Activated T-cell treated with anti-CD3 and anti-CD28 coated beads, Interleukin-2, amount 50 U/mL, for 1 hour (primary cell): Measurements from ENCODE around the gene NDRG4.
A peak's percentile ranks its signal among the peaks of the same experiment; 100 is the strongest.

Experiments used
- DNase-seq: peaks from one replicate; pipeline ENCODE4 v3.0.0-alpha.2; 2020

Gene NDRG4

DNA sequence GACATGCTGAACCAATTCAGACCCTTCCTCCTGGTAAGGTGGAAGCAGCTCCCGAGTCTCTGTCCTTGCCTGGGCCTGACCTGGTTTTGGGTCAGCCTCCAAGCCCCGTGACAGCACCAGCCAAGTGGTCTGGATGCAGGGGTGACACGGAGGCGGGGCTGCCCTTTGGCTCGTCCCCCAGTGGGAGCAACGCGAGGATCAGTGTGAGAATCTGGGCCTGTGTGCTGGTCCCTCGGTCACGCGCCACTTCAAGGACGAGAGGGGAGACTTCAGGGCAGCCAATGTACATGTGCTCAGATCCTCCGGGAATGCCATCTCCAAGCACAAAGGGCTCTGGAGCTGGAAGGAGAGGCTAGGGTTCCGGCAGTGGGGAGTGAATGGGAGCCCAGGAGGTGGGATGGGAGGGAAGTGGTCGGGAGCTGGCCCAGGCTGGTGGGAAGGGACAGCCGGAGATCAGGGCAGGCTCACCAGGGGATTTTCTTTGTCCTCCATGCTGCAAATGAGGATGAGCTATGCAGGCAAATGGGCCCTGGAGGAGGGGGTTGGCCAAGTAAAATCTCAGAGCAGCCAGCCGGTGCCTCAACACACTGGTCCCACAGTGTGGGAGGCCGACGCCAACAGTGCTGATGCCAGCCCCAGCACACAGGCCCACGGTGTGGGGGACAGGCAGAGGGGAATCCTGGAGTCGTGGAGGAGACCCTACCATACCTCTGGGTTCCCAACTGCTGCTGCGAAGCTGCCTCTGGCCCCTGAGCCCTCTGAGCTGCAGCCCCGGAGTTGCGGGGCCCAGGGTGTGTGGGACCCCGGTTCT is 4.2 kb upstream of the NDRG4 start:
- no peak for DNase-seq

DNA sequence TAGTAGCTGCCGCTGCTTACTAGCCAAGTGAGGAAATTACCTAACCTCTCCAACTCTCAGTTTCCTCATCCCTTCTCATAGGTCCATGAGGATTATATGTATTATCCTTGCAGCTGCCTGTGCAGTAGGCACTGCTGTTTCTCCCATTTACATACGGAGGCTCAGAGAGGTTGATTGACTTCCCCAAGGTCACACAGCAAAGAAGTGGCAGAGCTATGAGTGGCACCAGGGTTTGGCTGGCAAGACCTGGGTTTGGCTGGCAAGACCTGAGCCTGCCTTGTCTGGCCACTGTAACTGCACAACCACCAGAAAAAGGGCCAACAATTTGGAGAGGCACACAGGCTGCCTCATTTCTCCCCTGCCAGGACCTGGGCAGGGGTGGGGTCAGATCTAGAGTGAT is 2.5 kb upstream of the NDRG4 start:
- no peak for DNase-seq

DNA sequence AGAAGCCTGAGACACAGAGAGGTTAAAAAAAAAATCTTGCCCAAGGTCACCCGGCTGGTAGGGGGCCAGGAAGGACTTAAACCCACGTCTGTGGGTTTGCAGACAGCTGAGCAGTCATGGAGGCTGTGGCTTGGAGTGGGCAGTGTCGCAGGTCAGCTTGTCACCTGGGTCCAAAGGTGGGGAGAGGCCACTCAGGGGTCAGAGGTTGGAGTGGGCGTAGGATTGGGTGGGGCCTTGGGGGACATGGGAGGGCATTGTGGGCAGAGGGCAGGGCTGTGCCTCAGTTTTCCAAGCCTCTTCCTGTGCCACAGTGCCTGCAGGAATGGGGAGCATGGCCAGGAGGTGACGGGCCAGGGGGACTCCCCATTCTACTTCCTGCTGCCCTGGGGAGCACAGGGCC is 2.0 kb upstream of the NDRG4 start:
- DNase-seq, result no peak

DNA sequence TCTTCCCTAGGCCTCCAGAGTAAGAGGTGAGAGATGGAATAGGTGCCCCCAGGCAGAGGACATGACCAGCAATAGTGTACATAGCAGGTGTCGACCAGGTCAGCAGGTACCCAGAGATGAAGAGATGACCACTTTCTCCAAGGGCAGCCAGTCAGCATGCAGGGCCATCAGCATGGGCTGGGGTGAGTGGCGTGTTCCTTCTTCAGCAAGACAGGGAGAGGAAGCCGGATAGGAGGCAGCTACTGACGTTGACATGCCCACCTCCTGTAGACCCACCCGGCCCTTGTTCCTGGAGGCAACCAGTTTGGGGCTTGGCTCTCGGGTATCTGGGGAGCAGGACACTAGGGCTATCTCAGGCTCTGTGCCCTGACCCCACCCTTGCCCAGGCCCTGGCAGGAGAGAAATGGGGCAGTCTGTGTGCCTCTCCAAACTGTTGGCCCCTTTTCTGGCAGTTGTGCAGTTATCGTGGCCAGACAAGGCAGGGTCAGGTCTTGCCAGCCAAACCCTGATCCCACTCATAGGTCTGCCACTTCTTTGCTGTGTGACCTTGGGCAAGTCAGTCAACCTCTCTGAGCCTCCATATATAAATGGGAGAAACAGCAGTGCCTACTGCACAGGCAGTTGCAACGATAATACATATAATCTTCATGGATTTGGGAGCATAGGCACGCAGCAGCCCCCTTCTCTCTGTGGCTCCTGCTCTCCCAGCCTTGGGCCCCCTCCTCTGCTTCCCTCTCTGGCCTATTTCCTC is 1.4 kb upstream of the NDRG4 start:
- DNase-seq, result no peak

DNA sequence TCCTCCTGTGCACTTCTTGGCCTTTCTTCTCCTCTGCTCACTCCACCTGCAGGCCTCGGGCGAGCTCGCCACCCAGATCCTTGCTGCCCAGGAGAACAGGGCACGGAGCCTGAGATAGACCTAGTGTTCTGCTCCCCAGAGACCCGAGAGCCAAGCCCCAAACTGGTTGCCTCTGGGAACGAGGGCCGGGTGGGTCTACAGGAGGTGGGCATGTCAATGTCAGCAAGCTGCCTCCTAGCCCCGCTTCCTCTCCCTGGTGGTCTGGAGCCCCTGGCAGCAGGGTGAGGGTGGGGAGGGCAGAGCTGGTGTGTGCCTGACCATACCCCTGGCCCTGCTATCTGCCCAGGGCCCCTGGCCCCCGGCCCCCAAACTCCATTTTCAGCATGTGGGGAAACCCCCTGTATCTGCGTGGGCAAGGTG is 841 bp upstream of the NDRG4 start:
- DNase-seq, result no peak

DNA sequence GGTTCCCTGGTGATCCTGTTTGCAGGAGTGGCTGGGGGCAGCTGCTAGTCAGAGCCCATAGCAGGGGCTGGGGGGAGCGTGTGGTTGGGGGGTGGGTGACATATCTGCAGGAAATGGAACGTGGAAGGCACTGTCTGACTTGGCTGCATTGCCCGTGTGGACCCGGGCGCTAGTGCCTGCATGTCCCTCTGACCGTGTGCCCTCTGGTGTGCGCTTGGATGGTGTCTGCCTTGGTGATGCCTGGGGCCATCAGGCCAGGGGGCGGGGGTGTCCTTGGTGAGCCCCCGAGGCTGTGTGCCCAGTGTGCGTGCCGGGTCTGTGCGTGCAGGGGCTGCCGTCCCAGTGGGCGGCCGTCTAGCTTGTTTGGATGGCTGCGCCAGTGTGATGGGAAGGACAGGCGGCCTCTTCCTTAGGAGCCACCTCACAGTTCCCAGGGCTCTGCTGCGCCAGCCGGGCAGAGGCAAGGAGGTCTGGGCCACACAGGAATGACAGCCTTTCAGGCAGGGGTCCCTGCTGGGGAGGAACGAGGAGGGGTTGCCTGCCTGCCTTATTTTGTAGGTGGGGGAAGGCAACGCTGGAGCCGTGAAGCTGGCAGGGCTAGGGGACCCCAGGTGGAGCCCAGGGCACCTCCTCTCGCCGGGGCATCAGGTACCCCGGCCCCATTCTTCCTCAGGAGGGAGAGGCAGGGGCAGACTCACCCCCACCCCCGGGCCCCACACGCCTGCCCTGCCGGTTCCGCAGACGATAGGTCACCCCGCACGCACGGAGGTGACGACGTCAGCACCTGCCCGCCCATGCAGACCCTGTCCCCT is 693 bp downstream of the NDRG4 start:
- no peak for DNase-seq

DNA sequence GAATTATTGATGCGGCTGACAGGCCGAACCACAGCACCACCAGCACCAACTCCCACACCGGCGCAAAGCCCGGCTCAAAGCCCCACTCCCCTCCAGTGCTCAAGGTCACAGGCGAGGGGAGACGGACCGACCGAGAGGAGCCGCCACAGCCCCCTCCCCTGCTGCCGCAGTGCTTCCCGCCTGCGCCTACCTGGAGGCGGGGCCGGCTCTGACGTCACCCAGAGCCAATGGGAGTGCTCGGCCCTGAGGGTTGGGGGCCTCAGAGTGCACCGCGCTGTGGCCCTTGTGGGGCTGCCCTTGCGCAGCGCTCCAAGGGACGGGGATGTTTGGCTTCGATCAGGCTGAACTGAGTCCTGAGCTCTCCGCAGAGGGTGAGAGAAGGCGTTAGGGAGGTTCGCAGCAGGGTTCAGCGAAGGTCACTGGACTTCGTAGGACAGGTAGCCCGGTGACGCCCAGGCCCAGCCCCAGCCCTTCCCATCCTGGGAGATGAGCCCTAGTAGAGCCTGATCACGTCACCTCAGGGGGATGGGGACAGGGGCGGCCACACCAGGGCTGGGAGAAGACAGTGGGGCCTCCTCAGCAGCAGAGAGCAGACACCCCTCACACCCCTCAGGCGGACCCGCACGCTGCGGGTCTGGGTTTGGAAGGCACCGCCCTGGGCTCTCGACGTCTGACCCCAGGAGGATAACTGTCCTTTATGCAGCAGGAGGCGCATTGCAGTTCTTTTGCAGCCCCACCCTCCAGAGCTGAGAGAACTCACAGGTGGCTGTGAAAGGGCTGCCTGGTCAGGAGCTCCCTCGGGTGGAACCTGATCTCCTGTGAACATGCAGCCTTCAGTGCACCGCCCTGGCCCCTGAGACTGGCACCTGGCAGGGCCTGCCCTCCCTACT is 1.5 kb downstream of the NDRG4 start:
- DNase-seq, result peak; percentile 64

DNA sequence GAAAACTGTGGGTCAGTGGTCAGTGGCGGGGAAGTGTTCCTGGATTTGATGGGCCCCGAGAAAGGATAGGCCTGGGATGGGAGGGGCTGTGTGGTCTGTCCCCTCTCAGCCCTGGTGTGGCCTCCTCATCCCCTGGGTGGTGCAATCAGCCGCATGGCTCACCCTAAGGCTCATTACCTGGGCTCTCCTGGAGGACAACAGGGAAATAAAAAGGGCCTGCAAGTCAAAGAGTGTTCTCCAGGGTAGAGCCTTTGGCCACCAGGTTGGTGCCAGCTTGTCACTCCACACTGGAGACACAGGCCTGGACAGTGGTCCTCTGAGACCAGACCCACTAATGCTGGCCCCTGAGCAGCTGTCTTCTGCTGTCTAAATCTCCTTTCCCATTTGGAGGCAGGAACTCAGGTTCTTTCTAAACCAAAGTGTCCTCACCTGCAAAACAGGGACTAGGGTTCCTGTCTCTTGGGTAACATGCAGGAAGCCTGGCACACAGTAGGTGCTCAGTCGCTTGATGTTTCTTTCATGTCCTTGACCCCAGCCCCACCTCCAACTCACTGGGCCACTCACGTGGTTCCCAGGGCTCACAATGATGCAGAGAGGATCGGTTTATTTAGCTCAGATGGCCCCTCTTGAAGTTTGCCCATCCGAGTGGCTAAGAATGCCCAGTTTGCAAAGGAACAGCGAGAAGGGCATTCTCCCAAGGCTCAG is 2.4 kb downstream of the NDRG4 start:
- no peak for DNase-seq

DNA sequence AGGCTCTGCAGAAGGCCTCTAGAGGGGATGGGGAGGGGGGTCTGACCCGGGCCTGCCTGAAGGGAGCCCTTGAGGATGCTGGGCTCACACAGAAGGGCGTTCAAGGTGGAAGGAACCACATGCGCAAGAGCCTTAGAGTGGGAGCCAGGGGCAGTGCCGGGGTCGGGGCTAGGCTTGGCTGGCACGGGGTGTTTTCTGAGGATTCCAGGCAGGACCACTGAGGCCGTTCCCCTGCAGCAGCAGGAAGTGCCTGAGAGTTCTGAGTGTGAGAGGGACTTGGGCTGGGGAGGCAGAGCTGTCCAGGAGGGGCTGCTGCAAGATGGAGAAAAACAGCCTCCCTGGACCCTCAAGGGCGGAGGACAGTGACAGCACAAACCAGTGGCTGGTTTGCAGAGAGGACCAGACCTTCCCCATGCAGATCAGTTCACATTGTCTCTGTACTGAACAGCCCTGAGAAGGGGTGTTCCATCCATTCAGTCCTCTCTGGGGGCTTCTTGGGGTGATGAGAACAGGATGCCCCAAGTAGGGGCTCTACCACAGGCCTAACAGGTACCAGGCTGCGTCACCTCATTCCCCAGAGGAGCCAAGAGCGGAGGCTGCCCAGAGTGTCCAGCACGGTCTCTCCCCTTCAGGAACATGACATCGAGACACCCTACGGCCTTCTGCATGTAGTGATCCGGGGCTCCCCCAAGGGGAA is 3.4 kb downstream of the NDRG4 start:
- no peak for DNase-seq

DNA sequence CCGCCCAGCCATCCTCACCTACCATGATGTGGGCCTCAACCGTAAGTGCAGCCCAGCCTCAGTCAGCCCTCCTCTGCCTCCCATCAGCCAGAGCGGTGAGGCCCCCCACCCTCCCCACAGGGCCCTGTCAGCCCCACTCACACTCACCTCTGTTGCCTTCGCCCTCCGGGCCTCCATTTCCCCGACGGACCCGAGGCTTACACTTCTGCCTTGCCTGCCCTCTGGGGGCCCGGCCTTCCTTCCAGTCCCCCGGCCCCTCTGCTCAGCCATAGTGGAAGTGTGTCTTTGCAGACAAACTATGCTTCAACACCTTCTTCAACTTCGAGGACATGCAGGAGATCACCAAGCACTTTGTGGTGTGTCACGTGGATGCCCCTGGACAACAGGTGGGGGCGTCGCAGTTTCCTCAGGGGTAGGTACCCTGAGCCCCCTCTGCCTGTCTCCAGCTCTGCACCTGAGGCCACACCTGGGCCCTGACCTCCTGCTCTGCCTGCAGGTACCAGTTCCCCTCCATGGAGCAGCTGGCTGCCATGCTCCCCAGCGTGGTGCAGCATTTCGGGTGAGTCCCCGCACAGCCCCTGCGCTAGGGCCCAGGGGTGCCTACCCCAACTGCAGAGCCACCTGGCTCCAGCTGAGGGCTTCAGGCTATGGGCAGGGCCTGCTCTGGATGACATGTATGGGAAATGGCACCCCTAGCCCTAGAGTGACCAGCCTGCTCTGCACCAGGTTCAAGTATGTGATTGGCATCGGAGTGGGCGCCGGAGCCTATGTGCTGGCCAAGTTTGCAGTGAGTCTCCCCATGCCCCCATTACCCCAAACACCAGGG is 4.1 kb downstream of the NDRG4 start:
- no peak for DNase-seq

DNA sequence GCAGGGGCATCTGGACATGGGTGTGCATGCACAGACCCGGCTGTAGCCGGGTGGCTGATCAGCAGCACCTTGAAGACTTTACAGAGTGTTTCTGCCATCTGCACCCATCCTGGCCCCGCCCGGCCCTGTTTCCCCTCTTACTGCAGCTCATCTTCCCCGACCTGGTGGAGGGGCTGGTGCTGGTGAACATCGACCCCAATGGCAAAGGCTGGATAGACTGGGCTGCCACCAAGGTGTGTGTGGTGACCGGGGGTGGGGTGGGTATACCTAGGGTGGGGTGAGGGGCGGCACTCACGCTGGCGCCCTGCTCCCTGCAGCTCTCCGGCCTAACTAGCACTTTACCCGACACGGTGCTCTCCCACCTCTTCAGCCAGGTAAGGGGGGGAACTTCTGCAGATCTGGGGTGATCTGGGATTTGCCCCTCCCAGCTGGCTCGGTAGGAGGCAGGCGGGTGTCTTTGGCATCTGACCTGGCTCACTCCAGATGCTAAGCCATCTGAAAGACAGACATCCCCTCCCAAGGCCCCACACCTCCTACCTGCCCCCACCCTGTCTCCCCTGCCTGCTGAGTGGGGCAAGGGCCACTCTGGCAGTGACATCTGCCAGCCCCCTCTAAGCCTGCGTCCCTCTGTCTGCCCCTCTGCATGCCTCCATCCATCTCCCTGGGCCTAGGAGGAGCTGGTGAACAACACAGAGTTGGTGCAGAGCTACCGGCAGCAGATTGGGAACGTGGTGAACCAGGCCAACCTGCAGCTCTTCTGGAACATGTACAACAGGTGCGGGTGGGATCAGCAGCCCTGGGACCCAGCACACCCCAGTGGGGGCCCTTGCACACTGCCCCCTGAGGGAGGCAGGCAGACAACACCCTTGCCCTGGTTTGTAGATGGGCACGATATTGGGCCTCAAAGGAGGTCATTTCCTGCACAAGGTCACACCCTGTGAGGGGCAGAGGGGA is 6.6 kb downstream of the NDRG4 start:
- no peak for DNase-seq

DNA sequence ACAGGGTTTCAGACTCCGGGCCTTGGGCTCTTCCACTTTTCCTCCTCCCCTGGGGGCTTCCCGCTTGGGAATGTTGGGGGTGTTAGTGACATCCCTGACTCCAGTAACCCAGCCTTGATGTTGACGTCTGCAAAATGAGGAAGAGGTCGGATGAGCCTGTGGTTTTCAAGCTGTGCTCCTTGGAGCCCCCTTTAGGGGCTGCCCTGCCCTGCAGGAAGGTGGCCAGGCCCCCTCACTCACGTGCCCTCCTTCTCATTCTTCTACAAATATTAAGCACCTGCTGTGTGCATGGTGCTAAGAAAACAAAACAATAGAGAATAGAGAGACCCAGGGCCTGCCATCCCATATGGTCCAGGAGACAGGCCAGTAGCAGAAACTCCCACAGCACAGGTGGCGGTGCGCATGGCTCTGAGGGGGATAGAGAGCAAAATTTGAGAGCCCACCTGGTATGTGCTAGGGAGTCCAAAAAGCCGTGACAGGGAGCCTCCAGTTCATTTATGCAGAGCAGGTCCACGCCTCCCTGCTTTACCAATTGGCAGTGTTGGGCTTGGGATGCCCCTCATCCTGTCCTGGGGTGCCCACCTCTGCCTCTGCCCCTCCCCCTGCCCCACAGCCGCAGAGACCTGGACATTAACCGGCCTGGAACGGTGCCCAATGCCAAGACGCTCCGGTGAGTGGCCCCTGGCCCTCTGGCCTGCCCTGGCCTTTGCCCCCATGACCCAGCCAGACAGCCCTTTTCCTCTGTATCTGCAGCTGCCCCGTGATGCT is 7.4 kb downstream of the NDRG4 start:
- DNase-seq, result no peak

DNA sequence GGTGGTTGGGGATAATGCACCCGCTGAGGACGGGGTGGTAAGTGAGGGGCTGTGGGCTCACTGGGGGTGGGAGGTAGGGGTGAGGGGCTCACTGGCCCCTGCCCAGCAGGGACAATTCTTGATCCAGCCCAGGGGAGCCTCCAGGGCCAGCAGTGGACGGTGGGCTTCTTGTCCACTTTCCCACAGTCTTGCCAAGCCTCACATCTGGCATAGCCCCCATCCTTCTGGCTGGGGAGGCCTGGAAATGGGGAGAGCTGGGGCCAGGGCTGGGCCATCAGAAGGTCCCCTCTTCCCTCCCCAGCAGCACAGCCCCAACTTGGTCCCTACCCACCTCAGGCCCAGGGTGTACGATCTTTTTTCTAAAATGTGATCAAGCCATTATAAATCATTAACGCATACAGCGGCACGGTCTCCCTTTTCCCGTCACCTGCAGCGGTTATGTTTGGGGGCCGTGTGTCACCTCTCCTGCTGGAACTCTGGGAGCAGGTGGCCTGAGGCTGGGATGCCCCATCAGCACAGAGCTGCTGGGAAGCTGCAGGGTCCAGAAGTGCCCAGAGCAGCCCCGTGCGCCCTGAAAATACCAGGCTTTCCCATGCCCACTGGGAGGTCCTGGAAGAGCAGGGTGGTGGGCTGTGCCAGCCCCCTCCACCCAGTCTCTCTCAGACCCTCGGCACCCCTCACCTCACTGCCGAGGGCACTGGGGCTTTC is 8.2 kb downstream of the NDRG4 start:
- no peak for DNase-seq

DNA sequence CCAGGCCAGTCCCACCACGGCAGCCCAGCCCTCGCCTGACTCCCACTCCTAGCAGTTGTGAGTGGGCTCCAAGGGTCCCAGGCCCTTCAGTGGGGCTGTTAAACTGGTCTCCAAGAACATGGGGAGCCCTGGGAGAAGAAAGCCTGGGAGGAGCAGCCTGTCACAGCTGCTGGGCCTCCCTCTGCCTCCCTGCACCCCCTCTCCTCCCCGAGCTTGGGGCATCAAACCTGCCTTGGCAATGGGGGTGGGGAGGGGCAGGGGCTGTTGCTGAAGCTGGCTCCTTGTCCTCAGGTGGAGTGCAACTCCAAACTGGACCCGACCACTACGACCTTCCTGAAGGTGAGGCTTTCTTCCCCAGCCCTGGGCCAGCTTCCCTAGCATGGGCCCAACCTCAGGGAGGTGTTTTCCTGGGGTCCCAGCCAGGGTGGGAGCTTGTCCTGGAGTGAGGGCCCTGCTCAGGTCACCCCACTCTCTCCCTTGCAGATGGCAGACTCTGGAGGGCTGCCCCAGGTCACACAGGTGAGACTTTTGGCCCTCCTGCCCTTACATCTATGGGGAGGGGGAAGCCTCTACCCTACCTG is 8.8 kb downstream of the NDRG4 start:
- DNase-seq, result no peak

DNA sequence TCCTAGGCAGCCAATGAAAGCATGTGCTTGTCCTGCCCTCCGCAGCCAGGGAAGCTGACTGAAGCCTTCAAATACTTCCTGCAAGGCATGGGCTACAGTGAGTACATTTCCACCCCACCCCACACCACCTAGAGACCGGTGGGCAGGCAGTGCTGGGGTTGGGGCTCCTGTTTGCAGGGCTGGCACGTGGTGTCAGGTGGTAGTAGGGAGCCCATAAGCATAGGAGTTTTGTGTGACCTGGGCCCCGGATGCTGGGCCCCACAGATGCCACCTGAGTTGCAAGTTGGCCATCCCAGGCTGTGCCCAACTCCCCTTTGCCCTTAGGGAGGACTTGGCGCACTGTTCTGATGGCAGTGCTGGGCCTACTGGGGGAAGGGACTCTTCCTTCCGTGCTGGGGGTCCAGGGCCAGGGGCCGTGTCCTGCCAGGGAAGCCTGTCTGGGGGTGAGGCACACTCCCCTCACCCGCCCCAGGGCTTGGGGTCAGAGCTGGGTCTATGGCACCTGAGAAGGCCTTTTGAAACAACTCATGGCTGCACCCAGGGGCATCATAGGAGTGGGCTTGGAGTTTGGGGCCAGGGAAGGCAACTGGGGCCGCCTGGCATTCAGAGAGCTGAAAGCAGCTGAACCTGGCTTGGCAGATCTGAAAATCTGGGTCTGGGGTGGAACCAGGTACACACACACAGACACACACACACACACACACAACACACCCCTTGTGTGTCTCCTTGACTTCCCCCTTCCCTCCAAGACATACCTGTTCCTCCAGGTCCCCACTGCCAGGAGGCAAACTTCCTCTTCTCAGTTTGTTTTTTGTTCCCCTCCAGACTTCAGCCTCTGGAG is 9.5 kb downstream of the NDRG4 start:
- no peak for DNase-seq

DNA sequence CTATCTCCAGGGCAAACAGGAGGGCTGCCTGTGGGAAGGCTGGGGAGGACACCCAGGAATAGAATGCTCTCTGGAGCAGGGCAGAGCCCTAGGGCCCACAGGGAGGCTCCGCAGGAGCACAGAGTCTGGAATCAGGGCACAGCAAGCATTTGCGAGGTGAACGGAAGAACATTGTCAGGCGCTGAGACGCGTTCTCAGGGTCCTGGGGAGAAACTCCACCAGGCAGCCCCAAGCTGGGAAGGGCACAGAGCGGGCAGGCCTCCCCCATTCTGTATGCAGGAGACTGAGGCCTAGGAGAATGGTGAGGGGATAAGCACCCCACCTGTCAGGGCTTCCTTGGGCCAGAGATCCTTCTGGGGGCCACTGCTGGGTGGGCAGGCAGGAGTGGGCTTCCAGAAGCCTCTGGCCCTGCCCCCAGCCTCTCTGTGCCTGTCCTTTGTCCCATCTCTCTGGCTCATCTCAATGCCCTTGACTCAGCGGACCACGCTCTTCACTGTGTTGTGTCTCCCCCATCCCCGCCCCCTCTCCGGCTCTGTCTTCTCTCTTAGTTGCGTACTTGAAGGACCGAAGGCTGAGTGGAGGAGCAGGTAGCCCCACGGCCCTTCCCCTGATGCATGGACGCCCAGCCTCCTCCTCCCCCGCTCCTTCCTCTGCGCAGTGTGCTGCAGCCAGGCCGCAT is 10.3 kb downstream of the NDRG4 start:
- DNase-seq, result no peak
